GM21515 (cell line): Measurements from ENCODE around the gene STAP2.

Source experiments
- ATAC-seq: cut with Tn5 transposase; IDR thresholded peaks from one replicate; pipeline ENCODE4 v1.9.1; 2021; ENCODE audit not compliant: unreplicated experiment

The STAP2 gene

GRCh38 chr19:4338441-4339355, at the start of gene STAP2:
Gene STAP2 (minus strand): TSS chr19:4338827. CDS start chr19:4338753, 74 bp downstream.
- ATAC-seq: no peak

GRCh38 chr19:4386041-4386782, 47.6 kb upstream of the STAP2 start:
- ATAC-seq: no peak

GRCh38 chr19:4385291-4386040, 46.8 kb upstream of the STAP2 start:
- ATAC-seq: no peak

GRCh38 chr19:4380254-4380727, 41.7 kb upstream of the STAP2 start:
- no peak for ATAC-seq

- ATAC-seq: no peak
These were observed 41.0 kb upstream of the STAP2 start for GRCh38 chr19:4379383-4380253.

GRCh38 chr19:4378886-4379285, 40.3 kb upstream of the STAP2 start:
- no peak for ATAC-seq

GRCh38 chr19:4376991-4377781, 38.6 kb upstream of the STAP2 start:
- no peak for ATAC-seq

GRCh38 chr19:4376671-4376990, 38.0 kb upstream of the STAP2 start:
- ATAC-seq: no peak

GRCh38 chr19:4376028-4376670, 37.5 kb upstream of the STAP2 start:
- ATAC-seq: no peak

- ATAC-seq: no peak
These were observed 36.8 kb upstream of the STAP2 start for GRCh38 chr19:4375164-4376027.

GRCh38 chr19:4374498-4375163, 36.0 kb upstream of the STAP2 start:
- no peak for ATAC-seq

GRCh38 chr19:4373601-4374497, 35.2 kb upstream of the STAP2 start:
- no peak for ATAC-seq

GRCh38 chr19:4373013-4373367, 34.4 kb upstream of the STAP2 start:
- ATAC-seq: no peak

GRCh38 chr19:4372165-4373012, 33.8 kb upstream of the STAP2 start:
- ATAC-seq: no peak

GRCh38 chr19:4371247-4372164, 32.9 kb upstream of the STAP2 start:
- ATAC-seq: no peak
